Activated effector memory CD4-positive, alpha-beta T cell treated with anti-CD3 and anti-CD28 coated beads, Interleukin-2, amount 50 U/mL, for 16 hours (primary cell): ENCODE measurements around the gene ADGRB2.

Source experiments
- DNase-seq: peaks from one replicate; pipeline ENCODE4 v3.0.0-alpha.2; 2020

The ADGRB2 gene

DNA sequence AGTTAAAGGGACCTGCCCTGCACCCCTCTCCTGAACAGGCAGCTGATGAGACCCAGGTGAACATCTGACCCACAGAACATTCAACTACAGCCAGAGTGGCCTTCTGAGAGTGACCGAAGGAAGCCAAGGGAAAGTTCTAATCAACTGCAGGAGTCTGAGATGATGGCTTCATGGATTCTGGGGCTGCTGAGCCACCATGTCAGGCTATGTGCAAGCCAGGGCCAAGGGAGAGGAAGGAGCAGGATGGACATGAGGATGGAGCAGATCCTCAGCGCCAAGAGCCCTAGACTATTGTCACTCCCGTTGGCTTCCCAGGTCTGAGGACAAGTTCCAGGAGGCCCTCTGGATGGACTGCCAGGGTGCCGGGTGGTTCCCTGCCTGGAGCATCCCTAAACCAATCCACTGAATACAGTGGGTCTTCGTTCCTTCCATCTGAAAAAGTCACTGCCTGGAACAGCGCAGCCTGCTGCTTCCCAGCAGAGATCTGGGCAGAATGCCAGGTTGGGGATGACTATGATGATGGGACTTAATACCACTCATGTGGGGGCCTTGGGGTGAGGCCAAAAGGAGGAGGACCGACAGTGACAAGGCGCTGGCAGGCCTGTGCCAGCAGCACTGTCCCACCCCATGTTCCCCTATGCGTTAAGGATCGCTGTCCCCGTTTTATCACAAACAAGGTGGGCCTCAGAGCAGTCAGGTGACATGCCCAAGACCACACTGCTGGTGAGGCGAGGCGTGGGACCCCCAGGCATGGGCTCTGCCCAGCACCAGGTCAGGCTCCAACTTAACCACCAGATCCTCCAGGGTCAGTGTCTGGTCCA, 31.9 kb upstream of the ADGRB2 start:
- no peak for DNase-seq

DNA sequence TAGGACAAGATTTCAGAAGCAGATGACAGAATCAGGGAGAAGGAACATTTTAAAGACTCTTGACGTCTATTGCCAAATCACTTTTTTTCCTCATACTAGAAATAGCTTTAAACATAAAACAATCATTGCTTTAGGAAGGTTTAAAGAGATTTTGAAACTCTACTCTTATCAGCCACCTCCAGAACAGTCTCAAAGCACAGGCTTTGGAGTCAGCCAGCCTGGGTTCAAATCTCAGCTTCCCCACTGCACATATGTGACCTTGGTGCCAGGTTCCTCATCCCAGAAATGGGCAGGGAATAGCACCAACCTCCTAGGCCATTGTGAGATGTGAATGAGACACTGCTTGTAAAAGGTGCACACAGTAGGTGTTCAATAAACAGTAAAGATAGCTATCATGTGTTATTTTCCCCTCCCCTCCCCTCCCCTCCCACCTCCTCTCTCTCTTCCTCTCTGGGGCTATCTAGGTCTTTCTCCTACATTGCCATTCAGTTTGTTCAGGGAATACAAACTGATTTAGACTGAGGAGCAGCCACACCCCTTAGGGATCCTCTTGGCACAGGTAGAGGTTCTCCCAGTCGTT, 31.0 kb upstream of the ADGRB2 start:
- no peak for DNase-seq

- peak; percentile 53 for DNase-seq
Measured at GRCh38 chr1:31793586-31794285, 29.6 kb upstream of the ADGRB2 start.

GRCh38 chr1:31793086-31793485, 28.9 kb upstream of the ADGRB2 start:
- DNase-seq: peak; percentile 59

DNA sequence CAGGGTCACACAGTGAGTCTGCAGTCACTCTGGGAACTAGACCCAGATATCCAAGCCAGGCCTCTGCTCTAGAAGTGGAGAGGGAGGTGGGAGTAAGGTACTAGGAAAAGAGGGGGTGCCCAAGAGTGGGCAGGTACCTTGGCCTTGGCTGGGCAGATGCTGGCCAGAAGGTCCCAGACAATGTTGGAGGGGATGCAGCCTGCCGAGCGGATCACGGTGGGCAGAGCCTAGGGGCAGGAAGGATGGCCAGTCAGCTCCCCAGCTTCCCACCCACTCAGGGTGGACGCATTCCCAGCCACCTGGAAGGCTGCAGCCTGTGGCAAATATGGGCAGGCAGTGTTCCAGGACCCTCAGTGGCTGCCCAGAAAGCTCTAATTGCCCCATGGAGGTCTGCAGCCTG, 28.4 kb upstream of the ADGRB2 start:
- DNase-seq: peak; percentile 30

GRCh38 chr1:31792116-31792515, 28.0 kb upstream of the ADGRB2 start:
- peak; percentile 56 for DNase-seq

DNA sequence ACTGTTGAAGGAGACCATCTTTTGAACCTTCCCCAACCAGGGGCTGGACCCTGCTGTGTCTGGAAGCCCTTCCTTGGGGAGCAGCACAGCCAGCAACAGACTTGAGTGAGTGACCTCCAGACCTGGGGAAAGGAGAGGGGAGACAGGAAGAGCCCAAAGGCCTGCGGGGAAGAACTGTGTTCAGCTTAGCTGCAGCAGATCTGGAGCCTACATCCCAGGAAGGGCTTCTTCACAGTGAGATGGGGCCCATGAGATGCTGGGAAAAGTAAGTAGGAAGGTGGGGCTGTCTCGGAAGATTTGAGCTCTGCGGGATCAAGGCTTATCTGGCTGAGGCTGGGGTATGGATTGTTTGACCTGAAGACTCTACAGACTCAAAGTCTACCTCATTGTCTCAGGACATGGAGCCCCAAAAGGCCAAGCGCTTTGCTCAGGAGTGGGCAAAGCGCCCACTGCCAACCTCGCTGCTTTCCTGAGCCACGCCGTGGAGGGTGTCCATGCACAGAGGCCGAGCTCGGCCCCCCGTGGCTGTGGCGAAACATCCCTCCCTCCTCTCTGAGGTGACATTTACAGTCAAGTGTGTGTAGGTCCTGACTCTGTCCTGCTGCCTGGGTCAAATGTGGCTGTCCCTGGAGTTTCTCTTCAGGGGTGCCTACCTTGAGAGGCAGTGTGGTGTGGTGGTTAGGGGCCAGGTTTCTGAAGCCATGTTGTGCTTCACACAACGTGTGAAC, 27.2 kb upstream of the ADGRB2 start:
- DNase-seq: peak; percentile 55

DNA sequence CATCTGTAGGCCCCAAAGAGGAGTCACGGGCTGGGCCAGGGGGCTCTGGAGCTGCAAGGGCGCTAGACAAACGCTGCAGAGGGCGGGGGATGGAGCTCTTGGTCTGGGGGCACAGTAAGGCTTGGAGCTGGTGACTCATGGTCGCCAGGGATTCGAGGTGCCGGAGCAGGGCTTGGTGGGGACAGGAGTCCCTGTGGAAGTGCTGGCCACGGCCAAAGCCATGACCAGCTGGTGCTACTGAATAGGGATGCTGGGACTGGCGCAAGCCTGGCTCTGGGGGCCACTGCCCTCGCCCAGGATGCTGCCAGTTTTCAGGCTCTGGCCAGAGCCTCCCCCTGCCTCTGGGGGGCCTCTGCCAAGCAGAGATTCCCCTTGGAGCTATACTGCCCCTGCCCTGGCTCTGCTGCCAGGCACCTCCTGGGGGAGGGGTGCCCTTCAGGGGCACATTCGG, 26.5 kb upstream of the ADGRB2 start:
- peak; percentile 47 for DNase-seq

DNA sequence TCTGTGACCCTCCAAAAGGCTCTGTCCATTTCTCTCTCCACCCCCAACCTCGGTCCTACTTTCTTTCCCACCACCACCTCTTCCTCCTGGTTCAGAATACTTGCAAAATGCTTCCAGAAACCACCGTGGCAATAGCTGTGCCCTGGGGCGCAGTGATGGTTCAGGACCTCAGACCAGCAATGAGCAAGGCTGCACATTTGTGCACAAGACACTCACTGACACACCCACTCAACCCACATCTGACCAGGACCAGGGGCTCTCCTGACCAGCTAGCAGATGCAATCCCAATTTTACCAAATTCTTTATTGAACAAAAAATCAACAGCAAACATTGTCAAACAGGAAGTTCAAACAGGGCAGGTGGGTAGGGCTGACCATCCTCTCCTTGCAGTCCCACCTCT, 26.0 kb upstream of the ADGRB2 start:
- DNase-seq: peak; percentile 53

DNA sequence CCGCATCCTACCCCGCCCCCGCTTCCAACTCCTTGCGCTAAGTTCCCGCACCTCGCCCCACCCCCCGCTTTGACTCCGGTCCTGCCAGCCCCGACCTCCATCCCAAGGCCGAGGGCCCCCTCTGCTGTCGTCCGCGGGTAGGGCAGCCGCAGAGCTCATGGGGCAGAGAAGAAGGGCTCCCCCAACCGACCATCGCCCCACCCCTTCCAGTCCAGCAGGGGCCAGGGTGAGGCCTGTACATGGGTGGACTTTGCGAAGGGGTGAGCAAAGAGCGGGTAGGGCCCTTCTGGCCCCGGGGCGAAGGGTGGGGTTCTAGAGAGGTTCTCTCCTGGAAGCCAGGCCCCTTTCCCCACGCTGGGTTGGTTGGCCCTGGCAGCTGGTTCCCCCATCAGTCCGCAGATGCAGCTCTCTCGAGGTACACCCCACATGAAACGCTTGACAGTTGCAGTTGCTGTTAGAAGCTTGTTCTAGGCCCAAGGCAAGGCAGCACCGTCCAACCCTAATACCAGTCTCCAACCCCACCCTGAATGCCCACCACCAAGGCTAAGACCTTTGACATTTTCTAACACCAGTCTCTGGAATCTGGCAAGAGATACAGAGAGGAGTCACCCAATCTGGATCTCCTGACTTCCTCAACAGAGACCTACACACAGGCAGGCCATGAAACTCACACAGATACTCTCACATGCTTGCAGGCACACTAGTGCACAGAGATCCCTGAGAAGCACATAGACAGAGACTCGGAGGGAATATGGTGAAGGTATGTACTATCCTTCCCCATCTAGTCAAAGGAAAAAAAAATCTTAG, 25.3 kb upstream of the ADGRB2 start:
- peak; percentile 98 for DNase-seq

DNA sequence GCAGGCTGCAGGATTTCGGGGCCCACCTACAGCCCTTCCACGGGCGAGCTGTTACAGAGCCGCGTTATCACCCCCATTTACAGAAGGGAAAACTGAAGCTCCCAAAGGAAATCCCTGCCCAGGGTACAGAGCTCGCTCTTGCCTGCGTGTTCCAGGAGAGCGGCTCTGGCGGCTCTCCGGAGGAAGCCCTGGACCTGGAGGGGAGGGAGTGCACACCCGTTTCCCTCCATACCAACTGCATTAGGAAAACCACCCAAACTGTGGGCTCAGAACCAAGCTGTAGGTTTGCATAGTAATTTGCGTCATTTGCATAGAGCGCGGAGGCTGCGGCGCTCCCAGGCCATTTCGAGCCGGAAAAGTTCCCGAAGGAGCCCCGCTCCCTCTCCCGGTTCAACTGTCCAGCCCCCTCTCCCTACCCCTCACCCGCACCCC, 24.7 kb upstream of the ADGRB2 start:
- no peak for DNase-seq

- DNase-seq: peak; percentile 95
Measured at GRCh38 chr1:31788138-31788824, 24.1 kb upstream of the ADGRB2 start.

DNA sequence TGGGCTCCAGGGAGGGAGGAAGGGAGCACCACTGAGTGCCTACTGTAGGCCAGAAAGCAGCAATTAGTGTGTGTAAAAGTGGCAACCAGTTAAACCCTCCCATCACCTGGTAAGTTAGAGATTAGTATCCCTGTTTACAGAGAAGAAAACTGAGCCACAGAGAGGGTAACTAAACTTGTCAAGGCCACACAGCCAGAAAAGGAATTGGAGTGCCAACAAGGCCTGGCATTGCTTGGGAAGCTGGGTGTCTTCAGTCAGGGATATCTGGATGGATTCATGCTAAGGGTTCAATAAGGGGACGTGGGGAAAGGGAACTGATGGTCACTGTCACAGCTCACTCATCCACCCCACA, 23.6 kb upstream of the ADGRB2 start:
- no peak for DNase-seq

- DNase-seq: peak; percentile 52
Measured at GRCh38 chr1:31787261-31787660, 23.1 kb upstream of the ADGRB2 start.

GRCh38 chr1:31786366-31787060, 22.4 kb upstream of the ADGRB2 start:
- DNase-seq: peak; percentile 57

DNA sequence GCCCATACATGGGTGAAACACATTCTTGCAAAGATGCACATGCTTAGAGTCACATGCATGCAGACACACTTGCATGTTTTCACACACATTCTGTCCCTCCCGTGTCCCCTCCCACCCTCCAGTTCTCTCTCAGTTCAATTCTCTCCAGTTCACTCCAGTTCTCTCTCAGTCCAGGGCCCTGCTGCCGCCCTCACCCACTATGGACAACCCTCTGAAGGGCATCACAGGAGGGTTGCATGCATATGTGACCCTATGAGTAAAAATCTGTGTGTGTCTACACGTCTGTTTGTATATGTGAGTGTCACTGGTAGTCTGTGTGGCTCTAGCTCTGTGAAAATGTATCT, 21.8 kb upstream of the ADGRB2 start:
- DNase-seq: peak; percentile 19

DNA sequence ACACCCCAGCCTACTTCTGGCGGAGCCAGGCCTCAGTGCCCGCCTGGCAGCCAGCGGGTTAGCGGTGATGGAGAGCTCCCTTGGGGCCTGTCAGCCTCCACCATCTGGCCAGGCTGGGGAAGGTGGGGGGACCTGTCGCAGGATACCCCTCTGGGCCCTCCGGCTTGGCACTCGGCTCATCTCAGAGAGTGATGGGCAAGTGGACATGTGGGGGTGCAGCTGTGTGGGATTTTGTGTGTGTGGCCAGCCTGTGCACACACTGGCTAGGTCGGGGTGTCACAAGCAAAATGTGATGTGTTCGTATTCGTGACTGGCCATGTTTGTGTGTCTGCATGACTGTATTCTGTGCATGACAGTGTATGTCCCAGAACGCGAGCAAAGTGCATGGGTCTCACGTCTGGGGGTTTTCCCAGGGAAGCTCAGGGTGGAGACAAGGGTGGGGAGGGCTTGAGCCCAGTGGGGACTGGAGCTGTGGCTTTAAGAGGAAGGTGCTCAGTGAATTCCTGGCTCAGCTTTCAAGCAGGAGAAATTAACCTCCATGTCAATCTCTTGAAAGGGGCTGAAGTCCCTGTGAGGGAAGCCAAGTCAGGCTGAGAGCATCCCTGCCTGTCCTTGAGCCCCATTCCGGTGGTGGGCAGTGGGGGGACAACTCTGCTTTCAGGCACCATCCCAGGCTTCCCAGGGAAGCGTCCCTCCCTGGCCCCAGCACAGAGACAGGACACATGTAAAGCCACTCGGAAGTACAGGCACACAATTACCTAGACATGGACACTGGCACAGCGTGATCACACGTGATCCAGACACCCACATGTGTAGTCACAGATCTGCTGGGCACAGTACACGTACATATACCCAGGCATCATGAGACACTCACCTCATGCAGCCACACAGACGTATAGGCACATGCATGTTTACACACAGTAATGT, 21.1 kb upstream of the ADGRB2 start:
- peak; percentile 59 for DNase-seq

DNA sequence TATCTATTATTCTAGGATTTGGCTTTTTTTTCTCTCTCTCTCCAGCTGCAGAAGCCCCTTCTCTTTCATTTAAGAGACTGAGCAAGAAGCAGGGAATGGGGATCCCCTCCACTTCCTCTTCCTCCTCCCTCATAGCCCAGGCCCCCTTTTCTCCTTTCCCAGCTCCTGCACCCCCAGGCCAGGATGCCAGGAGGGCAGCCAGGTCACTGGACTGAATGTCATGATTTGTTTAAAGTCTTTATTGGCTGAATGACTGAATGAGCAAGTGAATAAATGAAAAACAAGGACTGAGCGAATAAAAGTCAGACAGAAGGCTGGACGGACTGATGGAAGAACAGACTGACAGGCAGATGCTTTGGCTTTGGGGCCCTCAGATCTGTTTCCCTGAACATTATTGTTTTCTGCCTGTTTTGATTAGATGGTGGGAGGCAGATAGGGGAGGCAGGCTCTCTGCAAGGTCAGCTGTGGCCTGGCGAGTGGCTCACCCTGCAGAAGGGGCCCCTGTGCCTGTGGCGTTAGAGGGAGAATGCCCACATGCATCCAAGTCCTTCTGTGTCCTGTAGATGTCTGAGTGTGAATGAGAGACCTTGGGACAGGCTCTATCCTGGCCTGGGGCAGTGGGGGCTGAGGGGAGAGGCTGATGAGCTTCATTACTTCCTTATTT, 20.3 kb upstream of the ADGRB2 start:
- peak; percentile 42 for DNase-seq

GRCh38 chr1:31783846-31784245, 19.7 kb upstream of the ADGRB2 start:
- DNase-seq: peak; percentile 14
